ENCODE measurements around the gene TMEM143.
"Not testable (repeated sequence)": the region's sequence is repeated elsewhere in the genome, so short reads cannot be mapped to it uniquely, and the experiment has no call there.

Gene TMEM143

GRCh38 chr19:48363810-48364597 is at the start of gene TMEM143, which contains the start of gene SYNGR4:
Gene TMEM143, minus strand, starts transcription at chr19:48363940. Its CDS starts 20 bp downstream, at chr19:48363920.
Gene SYNGR4, plus strand, starts transcription at chr19:48364367. Its CDS starts 1,476 bp downstream, at chr19:48365843.
- DNase-seq = peak; percentile 97

GRCh38 chr19:48405850-48406249 is 42.1 kb upstream of the TMEM143 start:
- DNase-seq = no peak

- DNase-seq = no peak
Measured at GRCh38 chr19:48405010-48405659, 41.4 kb upstream of the TMEM143 start.

- DNase-seq = peak; percentile 69
Measured at GRCh38 chr19:48403606-48404005, 39.9 kb upstream of the TMEM143 start.

GRCh38 chr19:48401287-48401686 is 37.5 kb upstream of the TMEM143 start:
- no peak for DNase-seq

- peak; percentile 67 for DNase-seq
Measured at GRCh38 chr19:48400018-48400742, 36.4 kb upstream of the TMEM143 start.

GRCh38 chr19:48398375-48399235 is 34.9 kb upstream of the TMEM143 start:
- DNase-seq = peak; percentile 95

- DNase-seq = no peak
Measured at GRCh38 chr19:48398102-48398374, 34.3 kb upstream of the TMEM143 start.

GRCh38 chr19:48397263-48398101 is 33.7 kb upstream of the TMEM143 start:
- no peak for DNase-seq

- DNase-seq = no peak
Measured at GRCh38 chr19:48396824-48397176, 33.1 kb upstream of the TMEM143 start.

GRCh38 chr19:48396016-48396823 is 32.5 kb upstream of the TMEM143 start:
- no peak for DNase-seq

GRCh38 chr19:48395499-48395898 is 31.8 kb upstream of the TMEM143 start:
- no peak for DNase-seq

GRCh38 chr19:48395170-48395455 is 31.4 kb upstream of the TMEM143 start:
- DNase-seq = no peak

GRCh38 chr19:48394331-48395169 is 30.8 kb upstream of the TMEM143 start:
- peak; percentile 59 for DNase-seq

- peak; percentile 70 for DNase-seq
Measured at GRCh38 chr19:48393559-48394330, 30.0 kb upstream of the TMEM143 start, which contains the start of gene GRIN2D. Gene GRIN2D, plus strand, starts transcription at chr19:48393668. Its CDS starts 4,725 bp downstream, at chr19:48398393.

GRCh38 chr19:48392860-48393558 is 29.3 kb upstream of the TMEM143 start:
- DNase-seq = peak; percentile 59

- not testable (repeated sequence) for DNase-seq
Measured at GRCh38 chr19:48392006-48392344, 28.2 kb upstream of the TMEM143 start.

GRCh38 chr19:48391100-48392005 is 27.6 kb upstream of the TMEM143 start, which contains the start of gene KDELR1:
Gene KDELR1, minus strand, starts transcription at chr19:48391551. Its CDS starts 193 bp downstream, at chr19:48391358.
- DNase-seq = peak; percentile 93

Data from activated CD8-positive, alpha-beta memory T cell treated with anti-CD3 and anti-CD28 coated beads for 24 hours (primary cell).